ENCODE data around the gene TRIM71.

- TF ChIP-seq CTCF (IDR thresholded peaks at IDR 0.05), result no peak
- TF ChIP-seq CBFB (CRISPR knock-in tag; IDR thresholded peaks at IDR 0.05; ENCODE audit: low read depth), result no peak
- no peak for TF ChIP-seq ATF1 (CRISPR knock-in tag; IDR thresholded peaks at IDR 0.05)
- TF ChIP-seq ATF2 (CRISPR knock-in tag; IDR thresholded peaks at IDR 0.05; ENCODE audit: borderline replicate concordance, low read depth), result no peak
- TF ChIP-seq ZNF232 (CRISPR knock-in tag; IDR thresholded peaks at IDR 0.05), result no peak
- no peak for TF ChIP-seq ZNF263 (CRISPR knock-in tag; IDR thresholded peaks at IDR 0.05; ENCODE audit: low read depth)
- no peak for TF ChIP-seq RELA (CRISPR knock-in tag; IDR thresholded peaks at IDR 0.05; ENCODE audit: borderline replicate concordance)
- TF ChIP-seq TP53 (CRISPR knock-in tag; IDR thresholded peaks at IDR 0.05), result no peak
- TF ChIP-seq HMGXB4 (CRISPR knock-in tag; IDR thresholded peaks at IDR 0.05), result no peak
- no peak for TF ChIP-seq MAX (CRISPR knock-in tag; IDR thresholded peaks at IDR 0.05)
- TF ChIP-seq E2F5 (CRISPR knock-in tag; IDR thresholded peaks at IDR 0.05), result no peak
- no peak for TF ChIP-seq NR1H2 (CRISPR knock-in tag; IDR thresholded peaks at IDR 0.05)
Observed at GRCh38 chr3:32867954-32868353, 50.2 kb downstream of the TRIM71 start.
